Tibial artery (tissue), 4 donors: ENCODE data around the gene ACOX3.

Experiments
- DNase-seq, 2 donors: peaks; one replicate each; pipeline ENCODE4 v3.0.0-alpha.2; 2019
- H3K27ac ChIP-seq, 2 donors: fragments of 200-600 bp; sonication (generic) in 1 of 2; 1 replicate in 1 of 2; 2 replicates in 1 of 2; pipeline ENCODE4 v1.5.1; 2018 to 2019; ENCODE audit warnings: mild to moderate bottlenecking in 1 of 2
- H3K27me3 ChIP-seq, 2 donors: fragments of 200-600 bp; sonication (generic) in 1 of 2; one replicate each; pipeline versions ENCODE4 v1.5.1 to v1.6.0; 2016 to 2019
- H3K36me3 ChIP-seq, 3 donors: fragments of 200-600 bp; sonication (generic) in 2 of 3; one replicate each; pipeline ENCODE4 v1.5.1; 2016 to 2019; ENCODE audit warnings: mild to moderate bottlenecking in 2 of 3
- H3K4me1 ChIP-seq, 4 donors: fragments of 200-600 bp; sonication (generic) in 2 of 4; 1 replicate in 3 of 4; 2 replicates in 1 of 4; pipeline ENCODE4 v1.5.1; 2016 to 2019
- H3K4me3 ChIP-seq, 2 donors: fragments of 200-600 bp; sonication (generic) in 1 of 2; 1 replicate in 1 of 2; 2 replicates in 1 of 2; pipeline ENCODE4 v1.5.1; 2018 to 2019; ENCODE audit warnings: mild to moderate bottlenecking in 2 of 2
- H3K9me3 ChIP-seq, 3 donors: fragments of 200-600 bp; sonication (generic) in 1 of 3; one replicate each; pipeline ENCODE4 v1.5.1; 2016 to 2019
- CTCF ChIP-seq, 2 experiments: fragments of 200-600 bp in 1 of 2; fragments of 450-650 bp in 1 of 2; IDR thresholded peaks; one replicate each; pipeline ENCODE4 v1.5.1; 2017 to 2019; ENCODE audit warnings: antibody characterized with exemption in 2 of 2, mild to moderate bottlenecking in 1 of 2, moderate library complexity in 1 of 2
- intact Hi-C: fragments of 100-400 bp; cut with DNase I; formaldehyde crosslinking; loops from one replicate; pipeline ENCODE4 v1.15.0; 2023; ENCODE audit warnings: low total_unique reads

ACOX3 gene

DNA sequence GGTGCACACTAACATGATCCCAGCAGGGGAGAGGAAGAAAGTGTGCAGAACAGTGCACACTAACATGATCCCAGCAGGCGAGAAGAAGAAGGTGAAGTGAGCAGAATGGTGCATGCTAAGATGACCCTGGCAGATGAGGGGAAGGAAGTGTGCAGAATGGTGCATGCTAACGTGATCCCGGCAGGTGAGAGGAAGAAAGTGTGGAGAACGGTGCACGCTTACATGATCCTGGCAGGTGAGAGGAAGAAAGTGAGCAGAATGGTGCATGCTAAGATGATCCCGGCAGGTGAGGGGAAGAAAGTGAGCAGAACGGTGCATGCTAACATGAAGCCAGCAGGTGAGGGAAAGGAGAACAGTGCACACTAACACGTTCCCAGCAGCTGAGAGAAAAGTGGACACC is 83.7 kb downstream of the ACOX3 start:
- no peaks in the 10 kb centered on the region for H3K9me3 ChIP-seq
- H3K27me3 ChIP-seq: no peaks in the 10 kb centered on the region
- H3K4me3 ChIP-seq: no peak overlapping the region
- H3K36me3 ChIP-seq: peaks cover 0 to 7% (median 7%) of the 10 kb centered on the region in 3 donors
- DNase-seq: peak in 1 of 2 donors; percentile 29
- H3K4me1 ChIP-seq: peaks cover 0 to 14% (median 4%) of the 10 kb centered on the region in 4 donors
- intact Hi-C loops: loop anchor here (5.0 kb wide), 1 partner anchor 310 kb away; no protein-coding TSS in a partner anchor
- no peak for TF ChIP-seq CTCF (IDR thresholded peaks at IDR 0.05)
- no peak overlapping the region for H3K27ac ChIP-seq

GRCh38 chr4:8355864-8356565 is 84.5 kb downstream of the ACOX3 start:
- peaks cover 0 to 14% (median 6%) of the 10 kb centered on the region in 4 donors for H3K4me1 ChIP-seq
- H3K4me3 ChIP-seq: no peak overlapping the region
- intact Hi-C loops: loop anchor here (5.0 kb wide), 1 partner anchor 309 kb away; no protein-coding TSS in a partner anchor
- no peak overlapping the region for H3K27ac ChIP-seq
- no peaks in the 10 kb centered on the region for H3K27me3 ChIP-seq
- no peaks in the 10 kb centered on the region for H3K9me3 ChIP-seq
- TF ChIP-seq CTCF (IDR thresholded peaks at IDR 0.05): no peak
- peak in 1 of 2 donors; percentile 11 for DNase-seq
- peaks cover 0 to 7% (median 7%) of the 10 kb centered on the region in 3 donors for H3K36me3 ChIP-seq

GRCh38 chr4:8355306-8355705 is 85.2 kb downstream of the ACOX3 start:
- Histone ChIP-seq H3K4me3 (no peak overlapping the region), H3K36me3 (peaks cover 0 to 7% (median 7%) of the 10 kb centered on the region in 3 donors), H3K4me1 (peaks cover 0 to 14% (median 6%) of the 10 kb centered on the region in 4 donors), H3K27ac (no peak overlapping the region), H3K27me3 (no peaks in the 10 kb centered on the region), H3K9me3 (no peaks in the 10 kb centered on the region)
- no peak for DNase-seq
- TF ChIP-seq CTCF (IDR thresholded peaks at IDR 0.05): no peak
- intact Hi-C loops: loop anchor here (5.0 kb wide), 1 partner anchor 308 kb away; no protein-coding TSS in a partner anchor

GRCh38 chr4:8353912-8354453 is 86.5 kb downstream of the ACOX3 start:
- DNase-seq: peak; percentile 11 to 48
- H3K9me3 ChIP-seq: no peaks in the 10 kb centered on the region
- H3K36me3 ChIP-seq: peaks cover 0 to 7% (median 7%) of the 10 kb centered on the region in 3 donors
- intact Hi-C loops: no loop called here
- no peaks in the 10 kb centered on the region for H3K27me3 ChIP-seq
- H3K27ac ChIP-seq: no peak overlapping the region
- peaks cover 0 to 14% (median 6%) of the 10 kb centered on the region in 4 donors for H3K4me1 ChIP-seq
- H3K4me3 ChIP-seq: no peak overlapping the region
- TF ChIP-seq CTCF (IDR thresholded peaks at IDR 0.05): no peak

DNA sequence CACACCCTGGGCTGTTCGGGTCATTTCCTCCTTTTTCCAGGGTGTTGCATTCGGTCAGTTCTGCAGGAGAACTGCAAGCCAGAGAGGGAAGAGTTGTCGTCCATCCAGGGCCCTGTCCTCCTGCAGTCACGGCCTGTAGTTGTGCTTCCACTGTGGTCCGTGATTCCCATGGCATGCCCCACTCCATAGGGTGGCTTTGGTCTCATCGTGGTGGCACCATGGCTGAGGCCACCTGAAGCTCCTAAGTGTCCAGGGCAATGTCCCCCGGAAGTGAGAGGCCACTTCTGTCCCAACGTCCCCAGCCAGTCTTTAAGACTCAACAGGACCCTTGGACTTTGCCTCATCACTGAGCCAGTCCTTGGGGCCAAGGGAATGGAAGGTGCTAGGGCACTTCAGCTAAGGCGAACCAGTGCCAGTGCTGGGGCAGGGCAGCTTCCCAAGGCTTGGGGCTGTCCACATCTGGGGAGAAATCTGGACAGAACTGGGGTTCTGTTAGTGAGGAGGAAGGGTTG is 87.3 kb downstream of the ACOX3 start:
- DNase-seq: peak; percentile 2 to 48
- no peaks in the 10 kb centered on the region for H3K9me3 ChIP-seq
- intact Hi-C loops: no loop called here
- peaks cover 0 to 7% (median 7%) of the 10 kb centered on the region in 3 donors for H3K36me3 ChIP-seq
- TF ChIP-seq CTCF (IDR thresholded peaks at IDR 0.05): no peak
- H3K27me3 ChIP-seq: peaks cover 0 to under 1% of the 10 kb centered on the region in 2 donors
- H3K27ac ChIP-seq: no peak overlapping the region
- no peak overlapping the region for H3K4me3 ChIP-seq
- H3K4me1 ChIP-seq: peaks cover 0 to 14% (median 6%) of the 10 kb centered on the region in 4 donors
